Glutamatergic neuron (in vitro differentiated cells): ENCODE results near the gene TIMM29. TPM values are rescaled to one million over a fixed set of nuclear protein-coding genes. Genes with fewer than 3 reads are reported as not detected.

Source experiments
- DNase-seq: peaks from one replicate; pipeline ENCODE4 v3.0.0; 2022
- H3K27ac Mint-ChIP-seq: one replicate; pipeline ENCODE4 v1.8.0; 2020; ENCODE audit warnings: mild to moderate bottlenecking, mixed read lengths, inconsistent platforms; ENCODE audit not compliant: unreplicated experiment
- H3K27me3 Mint-ChIP-seq: one replicate; pipeline ENCODE4 v1.8.0; 2020; ENCODE audit warnings: mild to moderate bottlenecking, moderate library complexity, mixed read lengths, inconsistent platforms; ENCODE audit not compliant: unreplicated experiment
- H3K36me3 Mint-ChIP-seq: one replicate; pipeline ENCODE4 v1.8.0; 2020; ENCODE audit warnings: mild to moderate bottlenecking, mixed read lengths, inconsistent platforms; ENCODE audit not compliant: unreplicated experiment
- H3K4me1 Mint-ChIP-seq: one replicate; pipeline ENCODE4 v1.8.0; 2020; ENCODE audit warnings: mild to moderate bottlenecking, low read depth, mixed read lengths, inconsistent platforms; ENCODE audit not compliant: unreplicated experiment
- H3K4me3 Mint-ChIP-seq: one replicate; pipeline ENCODE4 v1.8.0; 2020; ENCODE audit warnings: mild to moderate bottlenecking, mixed read lengths, inconsistent platforms; ENCODE audit not compliant: unreplicated experiment
- H3K9me3 Mint-ChIP-seq: one replicate; pipeline ENCODE4 v1.8.0; 2020; ENCODE audit warnings: mild to moderate bottlenecking, moderate library complexity, mixed read lengths, inconsistent platforms; ENCODE audit not compliant: unreplicated experiment
- total RNA-seq: library from RNA; stranded (reverse); fragmentation: NEBNext Ultra II Directional; extraction: Animal tissue kit (Norgen Biotek cat#: 25700); gene quantifications from one replicate; pipeline ENCODE4 v1.2.1, GENCODE V29; 2021; ENCODE audit not compliant: unreplicated experiment
- TF ChIP-seq, protein P1 (sequence below): fragments of 200-600 bp; sonication (generic); IDR thresholded peaks from one replicate; pipeline ENCODE4 v1.5.0; 2021; ENCODE audit not compliant: partially characterized antibody, unreplicated experiment

Gene TIMM29
- total RNA-seq, 1 donor from 2014 or later, result 31.8 TPM

DNA sequence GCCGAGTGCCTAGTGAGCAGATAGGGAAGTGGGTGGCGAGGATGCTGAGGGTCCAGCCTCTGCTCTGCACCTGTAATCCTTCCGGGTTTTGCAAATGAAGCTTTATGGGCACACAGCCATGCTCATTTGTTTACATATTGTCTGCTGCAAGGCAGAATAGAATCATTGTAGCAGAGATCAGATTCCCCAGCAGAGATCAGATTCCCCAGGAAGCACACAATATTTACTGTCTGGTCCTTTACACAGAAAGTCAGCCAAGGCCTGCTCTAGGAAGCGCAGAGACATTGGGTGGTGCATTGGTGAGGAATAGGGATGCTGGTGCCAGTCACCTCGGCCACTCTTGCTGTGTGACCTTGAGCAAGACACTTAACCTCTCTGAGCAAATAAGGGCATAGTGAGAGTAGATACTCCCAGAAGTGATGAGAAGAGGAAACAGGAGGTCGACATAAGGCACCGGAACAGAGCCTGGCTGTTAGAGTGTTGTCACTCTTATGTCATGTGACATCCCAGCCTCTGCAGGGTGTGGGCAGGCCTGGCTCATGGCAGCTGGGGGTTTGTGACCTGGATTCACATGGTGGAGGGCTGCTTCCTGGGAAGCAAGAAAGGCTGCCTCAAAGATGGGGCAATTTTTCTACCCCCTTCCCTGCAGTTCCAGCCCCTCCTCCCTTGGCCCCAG is 31.6 kb upstream of the TIMM29 start:
- TF ChIP-seq, protein P1, sequence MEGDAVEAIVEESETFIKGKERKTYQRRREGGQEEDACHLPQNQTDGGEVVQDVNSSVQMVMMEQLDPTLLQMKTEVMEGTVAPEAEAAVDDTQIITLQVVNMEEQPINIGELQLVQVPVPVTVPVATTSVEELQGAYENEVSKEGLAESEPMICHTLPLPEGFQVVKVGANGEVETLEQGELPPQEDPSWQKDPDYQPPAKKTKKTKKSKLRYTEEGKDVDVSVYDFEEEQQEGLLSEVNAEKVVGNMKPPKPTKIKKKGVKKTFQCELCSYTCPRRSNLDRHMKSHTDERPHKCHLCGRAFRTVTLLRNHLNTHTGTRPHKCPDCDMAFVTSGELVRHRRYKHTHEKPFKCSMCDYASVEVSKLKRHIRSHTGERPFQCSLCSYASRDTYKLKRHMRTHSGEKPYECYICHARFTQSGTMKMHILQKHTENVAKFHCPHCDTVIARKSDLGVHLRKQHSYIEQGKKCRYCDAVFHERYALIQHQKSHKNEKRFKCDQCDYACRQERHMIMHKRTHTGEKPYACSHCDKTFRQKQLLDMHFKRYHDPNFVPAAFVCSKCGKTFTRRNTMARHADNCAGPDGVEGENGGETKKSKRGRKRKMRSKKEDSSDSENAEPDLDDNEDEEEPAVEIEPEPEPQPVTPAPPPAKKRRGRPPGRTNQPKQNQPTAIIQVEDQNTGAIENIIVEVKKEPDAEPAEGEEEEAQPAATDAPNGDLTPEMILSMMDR, result no peak
- peaks cover 33% of the 10 kb centered on the region for H3K4me1 Mint-ChIP-seq
- peaks cover 9% of the 10 kb centered on the region for H3K9me3 Mint-ChIP-seq
- DNase-seq, result no peak
- peak overlapping the region; percentile 86 for H3K27ac Mint-ChIP-seq
- H3K27me3 Mint-ChIP-seq, result peaks cover 13% of the 10 kb centered on the region
- H3K36me3 Mint-ChIP-seq, result no peaks in the 10 kb centered on the region
- H3K4me3 Mint-ChIP-seq, result peak overlapping the region; percentile 49

DNA sequence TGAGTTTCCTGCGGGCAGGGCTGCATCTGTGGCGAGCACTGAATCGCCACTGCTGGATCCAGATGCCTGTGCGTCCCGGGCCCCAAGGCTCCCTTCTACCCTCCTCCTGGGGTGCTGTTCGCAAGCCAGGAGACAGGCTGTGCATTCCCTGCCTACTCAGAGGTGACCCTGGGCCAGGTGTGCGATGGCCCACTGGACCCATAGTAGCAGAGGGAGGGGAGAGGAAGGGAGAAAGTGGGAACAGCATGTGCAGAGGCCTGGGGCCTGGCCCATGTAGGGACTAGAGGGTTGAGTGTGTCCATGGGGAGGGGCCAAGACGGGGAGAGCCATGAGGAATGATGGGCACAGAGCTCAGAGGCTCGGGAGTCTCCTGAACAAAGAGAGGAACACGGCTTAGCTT is 30.0 kb upstream of the TIMM29 start:
- H3K9me3 Mint-ChIP-seq, result peaks cover 13% of the 10 kb centered on the region
- peaks cover 13% of the 10 kb centered on the region for H3K27me3 Mint-ChIP-seq
- H3K27ac Mint-ChIP-seq, result peak overlapping the region; percentile 33
- H3K4me3 Mint-ChIP-seq, result no peak overlapping the region
- TF ChIP-seq, protein P1, result no peak
- peaks cover 27% of the 10 kb centered on the region for H3K4me1 Mint-ChIP-seq
- H3K36me3 Mint-ChIP-seq, result no peaks in the 10 kb centered on the region
- DNase-seq, result no peak

DNA sequence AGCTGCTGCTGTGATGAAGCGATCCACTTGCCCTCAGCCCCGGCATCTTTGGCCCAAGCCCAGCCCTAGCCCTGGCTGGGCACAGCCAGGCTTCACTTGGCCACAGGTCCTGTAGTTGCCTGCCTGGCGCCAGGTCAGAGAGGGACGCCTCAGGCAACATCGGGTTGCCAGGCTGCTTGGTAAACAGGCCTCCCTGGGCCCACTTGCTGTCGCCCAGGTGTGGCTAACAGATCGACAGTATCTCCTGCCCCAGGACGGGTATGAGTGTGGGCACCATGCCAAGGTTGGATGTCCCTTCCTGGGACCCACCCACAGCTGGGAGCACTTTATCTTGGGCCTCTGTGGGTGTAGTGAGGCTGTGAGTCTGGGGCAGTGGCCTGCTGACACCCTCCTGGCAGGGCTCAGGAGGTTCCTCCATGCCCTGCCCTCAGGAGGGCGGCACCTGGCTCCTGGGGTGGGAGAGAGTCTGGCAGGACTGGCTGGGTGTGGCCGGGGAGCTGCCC is 29.4 kb upstream of the TIMM29 start:
- no peak for DNase-seq
- no peaks in the 10 kb centered on the region for H3K36me3 Mint-ChIP-seq
- H3K27me3 Mint-ChIP-seq, result peaks cover 15% of the 10 kb centered on the region
- H3K4me3 Mint-ChIP-seq, result no peak overlapping the region
- H3K4me1 Mint-ChIP-seq, result peaks cover 26% of the 10 kb centered on the region
- H3K27ac Mint-ChIP-seq, result no peak overlapping the region
- TF ChIP-seq, protein P1, result no peak
- H3K9me3 Mint-ChIP-seq, result peaks cover 10% of the 10 kb centered on the region

DNA sequence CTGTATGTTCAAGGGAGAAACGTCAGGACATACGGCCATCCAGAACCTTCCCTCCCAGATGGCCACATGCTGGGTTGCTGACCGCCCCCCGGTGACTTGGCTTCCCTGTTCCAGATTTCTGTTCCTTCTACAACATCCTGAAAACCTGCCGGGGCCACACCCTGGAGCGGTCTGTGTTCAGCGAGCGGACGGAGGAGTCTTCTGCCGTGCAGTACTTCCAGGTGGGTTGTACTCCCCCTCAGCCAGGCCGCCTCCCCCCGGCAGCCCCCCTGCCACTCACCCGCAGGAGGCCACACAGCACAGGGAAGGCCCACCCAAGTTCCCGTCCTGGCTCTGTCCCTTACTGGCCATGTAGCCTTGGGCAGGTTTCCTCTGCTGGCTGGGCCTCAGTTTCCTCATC is 20.7 kb upstream of the TIMM29 start:
- DNase-seq, result no peak
- Mint-ChIP-seq H3K27ac (no peak overlapping the region), H3K4me1 (peaks cover 11% of the 10 kb centered on the region), H3K36me3 (no peaks in the 10 kb centered on the region), H3K4me3 (no peak overlapping the region), H3K27me3 (peaks cover 8% of the 10 kb centered on the region), H3K9me3 (peaks cover 4% of the 10 kb centered on the region)
- TF ChIP-seq, protein P1, result no peak

DNA sequence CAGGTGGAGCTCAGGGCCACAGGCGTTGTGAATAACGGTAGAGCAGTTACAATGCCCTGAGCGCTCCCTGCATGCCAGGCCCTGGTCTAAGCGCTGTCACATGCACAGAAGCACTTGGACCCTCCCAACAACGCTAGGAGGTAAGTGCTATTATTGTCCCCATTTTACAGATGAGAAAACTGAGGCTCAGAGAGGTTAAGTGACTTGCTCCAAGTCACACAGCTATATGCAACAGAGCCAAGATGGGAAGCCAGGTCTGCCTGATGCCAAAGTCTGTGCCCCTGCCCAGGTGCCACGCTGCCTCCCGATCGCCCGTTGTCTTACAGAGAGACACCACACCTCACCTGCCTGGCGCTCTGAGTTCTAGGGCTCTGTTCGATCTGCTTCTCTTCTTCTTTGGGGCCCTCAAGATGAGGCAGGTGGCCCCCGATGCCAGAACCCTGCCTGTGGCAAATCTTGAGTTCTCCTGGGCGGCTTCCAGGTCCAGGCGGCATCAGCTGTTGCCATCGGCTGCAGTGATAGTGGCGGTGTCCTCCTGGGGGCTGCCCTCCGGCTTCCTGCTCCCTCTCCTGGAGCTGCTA is 20.1 kb upstream of the TIMM29 start:
- H3K9me3 Mint-ChIP-seq, result peaks cover 1% of the 10 kb centered on the region
- DNase-seq, result no peak
- H3K36me3 Mint-ChIP-seq, result no peaks in the 10 kb centered on the region
- TF ChIP-seq, protein P1, result no peak
- H3K4me1 Mint-ChIP-seq, result peaks cover 11% of the 10 kb centered on the region
- H3K27me3 Mint-ChIP-seq, result peaks cover 8% of the 10 kb centered on the region
- H3K27ac Mint-ChIP-seq, result no peak overlapping the region
- no peak overlapping the region for H3K4me3 Mint-ChIP-seq
